ENCODE data around the gene NFYB. TPM values are rescaled to one million over a fixed set of nuclear protein-coding genes. Genes with fewer than 3 reads are reported as not detected.

Gene NFYB
- total RNA-seq, 1 experiment from 2014 or later, result 28.1 TPM

DNA sequence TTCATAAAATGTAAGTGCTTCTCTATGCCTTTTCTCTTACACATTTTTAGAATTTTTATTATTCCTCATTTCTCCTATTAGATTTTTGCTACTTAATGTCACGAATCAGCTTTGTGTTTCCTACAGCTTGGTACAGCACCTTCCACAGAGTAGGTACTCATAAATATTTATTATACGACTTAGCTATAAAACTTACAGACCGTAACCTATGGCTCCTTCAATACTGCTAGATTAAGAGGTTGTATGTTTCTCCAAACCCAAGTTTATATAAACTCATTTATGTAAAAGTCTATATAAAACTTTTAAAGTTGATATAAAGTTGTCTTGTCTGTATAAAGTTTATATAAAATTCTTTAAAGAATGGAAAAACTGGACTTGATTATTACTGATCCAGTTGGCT lies 11.5 kb downstream of the NFYB start:
- BruUV-seq (replicated peaks), result no TSS peak

DNA sequence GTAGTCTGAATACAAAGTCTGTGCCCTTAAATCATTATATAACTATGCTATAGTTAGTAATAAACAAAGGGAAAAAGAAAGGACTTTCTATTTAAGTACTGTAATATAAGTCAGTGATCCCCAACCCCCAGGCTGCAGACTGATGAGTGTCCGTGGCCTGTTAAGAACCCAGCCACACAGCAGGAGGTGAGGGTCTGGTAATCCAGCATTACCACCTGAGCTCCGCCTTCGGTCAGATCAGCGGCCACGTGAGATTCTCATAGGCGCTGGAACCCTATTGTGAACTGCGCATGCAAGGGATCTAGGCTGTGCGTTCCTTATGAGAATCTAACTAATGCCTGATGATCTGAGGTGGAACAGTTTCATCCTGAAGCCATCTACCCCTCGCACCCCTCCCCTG lies 15.7 kb downstream of the NFYB start:
- Histone ChIP-seq H3K27me3 (replicated peaks; ENCODE audit: insufficient read depth, low read depth, low read length, poor library complexity) (no peaks in the 10 kb centered on the region), H3K36me3 (ENCODE audit: insufficient read depth, low read length, poor library complexity, severe bottlenecking) (peaks cover 87% of the 10 kb centered on the region), H3K9me3 (ENCODE audit: low read depth, low read length, poor library complexity, severe bottlenecking) (no peaks in the 10 kb centered on the region), H3K27ac (ENCODE audit: low read depth, low read length, poor library complexity, severe bottlenecking) (no peak overlapping the region), H3K4me3 (ENCODE audit: low read depth, low read length, poor library complexity, severe bottlenecking) (no peak overlapping the region), H3K4me1 (ENCODE audit: insufficient read depth, low read length, poor library complexity, severe bottlenecking) (no peaks in the 10 kb centered on the region)
- intact Hi-C loops (cut with micrococcal nuclease; ENCODE audit: unreplicated experiment), result no loop called here
- BruUV-seq (replicated peaks), result no TSS peak
- ChIA-PET POLR2A (ENCODE audit: low non-redundant PET) (no interaction called here), CTCF (no interaction called here)
- DNase-seq (ENCODE audit: low spot score), result no peak
- no peak for TF ChIP-seq EZH2 (IDR thresholded peaks at IDR 0.05; ENCODE audit: borderline replicate concordance, low read depth, low read length, poor library complexity, severe bottlenecking)
- TF ChIP-seq, protein P1, sequence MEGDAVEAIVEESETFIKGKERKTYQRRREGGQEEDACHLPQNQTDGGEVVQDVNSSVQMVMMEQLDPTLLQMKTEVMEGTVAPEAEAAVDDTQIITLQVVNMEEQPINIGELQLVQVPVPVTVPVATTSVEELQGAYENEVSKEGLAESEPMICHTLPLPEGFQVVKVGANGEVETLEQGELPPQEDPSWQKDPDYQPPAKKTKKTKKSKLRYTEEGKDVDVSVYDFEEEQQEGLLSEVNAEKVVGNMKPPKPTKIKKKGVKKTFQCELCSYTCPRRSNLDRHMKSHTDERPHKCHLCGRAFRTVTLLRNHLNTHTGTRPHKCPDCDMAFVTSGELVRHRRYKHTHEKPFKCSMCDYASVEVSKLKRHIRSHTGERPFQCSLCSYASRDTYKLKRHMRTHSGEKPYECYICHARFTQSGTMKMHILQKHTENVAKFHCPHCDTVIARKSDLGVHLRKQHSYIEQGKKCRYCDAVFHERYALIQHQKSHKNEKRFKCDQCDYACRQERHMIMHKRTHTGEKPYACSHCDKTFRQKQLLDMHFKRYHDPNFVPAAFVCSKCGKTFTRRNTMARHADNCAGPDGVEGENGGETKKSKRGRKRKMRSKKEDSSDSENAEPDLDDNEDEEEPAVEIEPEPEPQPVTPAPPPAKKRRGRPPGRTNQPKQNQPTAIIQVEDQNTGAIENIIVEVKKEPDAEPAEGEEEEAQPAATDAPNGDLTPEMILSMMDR (conservative IDR thresholded peaks at IDR 0.05; ENCODE audit: low read depth, low read length), result no peak

More for the DNA sequence above, 11.5 kb downstream of the NFYB start:
- intact Hi-C loops (cut with micrococcal nuclease; ENCODE audit: unreplicated experiment), result no loop called here
- ChIA-PET POLR2A (ENCODE audit: low non-redundant PET) (no interaction called here), CTCF (no interaction called here)
- H3K27ac ChIP-seq (ENCODE audit: low read depth, low read length, poor library complexity, severe bottlenecking), result no peak overlapping the region
- TF ChIP-seq, protein P1 (conservative IDR thresholded peaks at IDR 0.05; ENCODE audit: low read depth, low read length), result no peak
- TF ChIP-seq EZH2 (IDR thresholded peaks at IDR 0.05; ENCODE audit: borderline replicate concordance, low read depth, low read length, poor library complexity, severe bottlenecking), result no peak
- H3K4me1 ChIP-seq (ENCODE audit: insufficient read depth, low read length, poor library complexity, severe bottlenecking), result peaks cover 7% of the 10 kb centered on the region
- H3K4me3 ChIP-seq (ENCODE audit: low read depth, low read length, poor library complexity, severe bottlenecking), result no peak overlapping the region
- no peaks in the 10 kb centered on the region for H3K27me3 ChIP-seq (replicated peaks; ENCODE audit: insufficient read depth, low read depth, low read length, poor library complexity)
- peaks cover 66% of the 10 kb centered on the region for H3K36me3 ChIP-seq (ENCODE audit: insufficient read depth, low read length, poor library complexity, severe bottlenecking)
- DNase-seq (ENCODE audit: low spot score), result no peak
- H3K9me3 ChIP-seq (ENCODE audit: low read depth, low read length, poor library complexity, severe bottlenecking), result no peaks in the 10 kb centered on the region

DNA sequence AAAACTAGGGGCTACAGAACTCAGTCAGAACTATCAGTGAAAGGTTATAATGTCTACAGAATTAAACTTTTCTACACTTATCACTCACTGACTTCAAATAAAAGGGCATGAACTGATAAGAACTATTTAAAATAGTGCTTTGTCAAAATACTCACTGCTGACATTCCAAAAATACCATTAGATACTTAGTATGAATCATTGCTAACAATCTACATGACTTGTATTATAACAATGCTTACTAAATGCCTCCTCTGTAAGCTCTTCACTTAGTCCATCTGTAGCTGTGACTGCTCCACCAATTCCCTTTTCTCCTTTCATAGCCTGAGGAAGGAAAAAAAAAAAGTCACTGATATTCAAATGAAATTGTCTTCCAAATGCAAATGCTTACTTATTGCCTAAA lies 17.0 kb downstream of the NFYB start:
- no peak overlapping the region for H3K4me3 ChIP-seq (ENCODE audit: low read depth, low read length, poor library complexity, severe bottlenecking)
- ChIA-PET POLR2A (ENCODE audit: low non-redundant PET) (no interaction called here), CTCF (no interaction called here)
- TF ChIP-seq, protein P1 (conservative IDR thresholded peaks at IDR 0.05; ENCODE audit: low read depth, low read length), result no peak
- TF ChIP-seq EZH2 (IDR thresholded peaks at IDR 0.05; ENCODE audit: borderline replicate concordance, low read depth, low read length, poor library complexity, severe bottlenecking), result no peak
- DNase-seq (ENCODE audit: low spot score), result no peak
- no peaks in the 10 kb centered on the region for H3K9me3 ChIP-seq (ENCODE audit: low read depth, low read length, poor library complexity, severe bottlenecking)
- BruUV-seq (replicated peaks), result no TSS peak
- no peaks in the 10 kb centered on the region for H3K4me1 ChIP-seq (ENCODE audit: insufficient read depth, low read length, poor library complexity, severe bottlenecking)
- H3K36me3 ChIP-seq (ENCODE audit: insufficient read depth, low read length, poor library complexity, severe bottlenecking), result peaks cover 83% of the 10 kb centered on the region
- intact Hi-C loops (cut with micrococcal nuclease; ENCODE audit: unreplicated experiment), result no loop called here
- no peaks in the 10 kb centered on the region for H3K27me3 ChIP-seq (replicated peaks; ENCODE audit: insufficient read depth, low read depth, low read length, poor library complexity)
- no peak overlapping the region for H3K27ac ChIP-seq (ENCODE audit: low read depth, low read length, poor library complexity, severe bottlenecking)
